ENCODE results near the gene ACOT11.

DNA sequence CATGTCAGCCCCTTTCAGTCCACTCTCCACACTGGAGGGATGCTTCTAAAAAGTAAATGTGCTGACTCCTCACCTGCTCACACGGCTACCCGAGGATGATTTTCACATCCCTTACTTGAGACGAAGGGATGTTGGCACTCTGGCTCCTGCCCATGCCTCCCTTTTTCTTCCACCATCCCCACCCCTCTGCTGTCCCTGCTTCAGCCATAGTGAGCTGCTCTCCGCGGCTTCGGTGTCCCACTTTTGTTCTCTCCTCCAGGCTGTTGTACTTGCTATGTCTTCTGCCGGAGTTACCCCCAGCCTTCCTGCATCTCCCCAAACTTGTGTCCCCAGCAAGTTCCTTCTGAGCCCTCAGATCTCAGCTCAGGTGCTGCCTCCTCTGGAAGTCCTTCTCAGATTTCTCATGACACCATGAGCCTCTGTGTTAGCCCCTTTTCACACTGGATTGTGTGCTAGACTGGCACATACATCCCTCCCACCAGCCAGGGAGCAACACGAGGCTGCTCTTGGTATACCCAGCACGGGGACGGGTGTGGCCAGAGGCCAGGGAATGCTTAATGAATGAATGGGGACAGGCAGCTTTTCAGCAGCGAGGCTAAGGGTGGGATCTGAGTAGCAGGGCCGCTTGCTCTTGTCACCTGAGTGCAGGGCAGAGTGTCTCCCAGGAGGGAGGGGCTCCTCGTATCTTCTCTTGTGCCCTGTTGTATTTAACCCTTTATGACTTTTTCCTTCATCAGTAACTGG is 1.3 kb downstream of the ACOT11 start:
- TF ChIP-seq FOXK2 (IDR thresholded peaks at IDR 0.05) (no peak), FOXM1 (IDR thresholded peaks at IDR 0.05; ENCODE audit: borderline replicate concordance) (no peak), HDGF (IDR thresholded peaks at IDR 0.05; ENCODE audit: borderline replicate concordance) (no peak), BHLHE40 (IDR thresholded peaks at IDR 0.05; ENCODE audit: borderline replicate concordance) (no peak), TARDBP (IDR thresholded peaks at IDR 0.05) (no peak), SP1 (IDR thresholded peaks at IDR 0.05) (no peak), LEF1 (IDR thresholded peaks at IDR 0.05; ENCODE audit: borderline replicate concordance) (no peak), FOXA1 (IDR thresholded peaks at IDR 0.05) (no peak), ELF4 (IDR thresholded peaks at IDR 0.05) (no peak), SUZ12 (IDR thresholded peaks at IDR 0.05) (no peak), CTBP1 (IDR thresholded peaks at IDR 0.05; ENCODE audit: borderline replicate concordance) (no peak)
- TF ChIP-seq, protein P1, sequence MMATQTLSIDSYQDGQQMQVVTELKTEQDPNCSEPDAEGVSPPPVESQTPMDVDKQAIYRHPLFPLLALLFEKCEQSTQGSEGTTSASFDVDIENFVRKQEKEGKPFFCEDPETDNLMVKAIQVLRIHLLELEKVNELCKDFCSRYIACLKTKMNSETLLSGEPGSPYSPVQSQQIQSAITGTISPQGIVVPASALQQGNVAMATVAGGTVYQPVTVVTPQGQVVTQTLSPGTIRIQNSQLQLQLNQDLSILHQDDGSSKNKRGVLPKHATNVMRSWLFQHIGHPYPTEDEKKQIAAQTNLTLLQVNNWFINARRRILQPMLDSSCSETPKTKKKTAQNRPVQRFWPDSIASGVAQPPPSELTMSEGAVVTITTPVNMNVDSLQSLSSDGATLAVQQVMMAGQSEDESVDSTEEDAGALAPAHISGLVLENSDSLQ (IDR thresholded peaks at IDR 0.05), result no peak

All from HEK293T (cell line).